Stimulated activated CD4-positive, alpha-beta T cell treated with anti-CD3 and anti-CD28 coated beads, Interleukin-12 subunit alpha, Interleukin-12 subunit beta, amount 100 ng/mL, for 4 hours (primary cell): ENCODE results near the gene CLCN5.

Experiments used
- DNase-seq: peaks from one replicate; pipeline ENCODE4 v3.0.0-alpha.2; 2020

Gene CLCN5

DNA sequence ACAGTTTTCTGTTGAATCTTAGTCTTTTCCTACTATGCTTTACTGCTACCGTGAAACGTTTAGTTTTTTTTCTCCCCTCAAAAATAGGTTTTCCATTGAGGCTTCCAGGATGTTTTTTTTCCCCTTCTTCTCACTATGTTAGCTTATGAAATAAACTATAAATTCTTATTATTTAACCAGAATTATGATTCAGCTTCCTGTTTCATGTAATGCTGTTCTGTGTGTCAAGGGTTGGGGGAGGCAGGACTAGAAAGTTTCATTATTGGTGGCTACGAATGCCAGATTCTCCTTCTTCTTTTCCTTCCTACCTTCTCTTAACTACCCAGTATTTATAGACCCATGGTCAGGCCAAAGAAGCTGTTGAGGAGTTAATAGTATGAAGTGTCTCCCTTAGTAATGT lies 11.8 kb downstream of the CLCN5 start:
- DNase-seq: no peak

DNA sequence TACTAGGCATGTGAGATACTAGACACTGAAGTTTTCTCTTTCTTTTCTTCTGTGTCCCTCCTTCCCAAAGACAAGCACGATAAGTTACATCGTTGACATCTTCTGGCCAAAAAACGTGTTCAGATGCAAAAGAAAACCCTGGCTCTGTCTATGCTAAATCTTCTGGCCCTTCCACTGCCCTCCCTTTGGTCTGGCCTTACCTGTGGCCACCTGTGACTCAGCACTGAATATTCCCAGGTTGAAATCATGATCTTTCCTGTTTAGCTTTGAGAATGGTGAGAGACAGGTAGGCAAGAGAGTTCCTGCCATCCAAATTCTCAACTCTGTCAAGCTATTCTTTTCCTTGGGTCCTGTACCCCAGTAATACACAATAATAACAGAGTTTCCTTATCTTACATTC lies 12.3 kb downstream of the CLCN5 start:
- DNase-seq: no peak

DNA sequence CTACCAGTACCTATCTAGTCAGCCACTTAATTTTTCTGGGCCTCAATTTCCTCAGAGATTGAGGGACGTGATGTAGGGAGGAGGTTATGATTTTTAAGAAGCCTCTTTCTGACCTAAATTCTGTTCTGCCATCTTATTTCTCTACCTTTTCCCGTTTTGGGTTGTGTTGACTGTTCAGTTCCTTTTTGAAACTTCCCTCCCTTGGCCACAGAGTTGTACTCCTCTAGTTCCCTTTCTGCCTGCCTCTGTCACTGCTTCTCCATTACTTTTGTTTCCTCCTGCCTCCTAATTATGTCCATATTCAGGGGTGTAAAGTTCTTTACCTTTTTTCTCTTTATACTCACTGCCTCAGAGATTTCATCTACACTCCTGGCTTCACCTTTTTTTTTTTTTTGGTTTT lies 25.4 kb downstream of the CLCN5 start:
- no peak for DNase-seq

DNA sequence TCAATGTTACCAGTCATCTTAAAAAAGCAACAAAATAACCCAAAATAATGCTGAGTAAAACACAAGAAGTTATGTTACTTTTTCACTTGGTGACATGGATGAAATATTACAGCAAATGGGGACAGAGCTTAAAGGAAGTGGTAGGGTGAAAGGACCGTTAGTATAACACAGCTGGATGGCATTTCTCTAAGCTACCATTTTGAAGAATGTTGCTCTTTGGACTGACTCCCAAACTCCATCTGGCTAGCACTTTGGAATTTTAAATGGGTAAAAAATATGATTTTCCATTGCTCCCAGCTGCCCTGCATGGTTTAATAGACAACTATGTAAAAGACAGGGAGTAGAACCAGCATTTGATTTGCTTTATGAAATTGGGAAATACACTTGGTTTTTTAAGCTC lies 27.6 kb downstream of the CLCN5 start:
- no peak for DNase-seq

DNA sequence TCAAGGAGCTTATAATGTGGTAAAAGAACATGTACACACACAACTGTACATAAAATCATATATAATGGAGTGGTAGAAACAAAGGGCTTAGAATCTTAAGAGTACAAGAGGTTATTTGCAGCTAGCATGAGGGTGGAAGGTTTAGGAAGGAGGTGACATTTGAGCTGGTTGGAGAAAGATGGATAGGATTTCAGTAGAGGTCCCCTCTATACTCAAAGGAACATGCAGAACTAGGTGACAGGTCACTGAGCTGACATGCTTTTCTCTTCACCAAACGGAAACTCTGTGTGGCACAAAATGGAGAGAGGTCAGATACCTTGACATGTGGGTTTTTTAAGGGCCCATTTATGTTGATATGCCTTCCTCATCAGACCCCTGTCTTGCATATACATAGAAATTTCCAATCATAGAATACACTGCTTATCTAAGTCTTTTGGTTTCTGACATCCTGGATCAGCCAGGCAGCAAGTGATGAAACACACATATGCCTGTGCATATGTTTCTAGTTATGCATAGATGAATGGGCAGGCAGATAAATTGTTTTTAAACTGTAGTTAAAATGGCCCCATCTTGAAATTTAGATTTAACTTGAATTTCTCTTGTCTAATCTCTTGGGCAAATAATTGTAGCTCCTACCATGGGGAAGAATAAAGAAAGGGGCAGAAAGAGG lies 29.3 kb downstream of the CLCN5 start:
- no peak for DNase-seq

DNA sequence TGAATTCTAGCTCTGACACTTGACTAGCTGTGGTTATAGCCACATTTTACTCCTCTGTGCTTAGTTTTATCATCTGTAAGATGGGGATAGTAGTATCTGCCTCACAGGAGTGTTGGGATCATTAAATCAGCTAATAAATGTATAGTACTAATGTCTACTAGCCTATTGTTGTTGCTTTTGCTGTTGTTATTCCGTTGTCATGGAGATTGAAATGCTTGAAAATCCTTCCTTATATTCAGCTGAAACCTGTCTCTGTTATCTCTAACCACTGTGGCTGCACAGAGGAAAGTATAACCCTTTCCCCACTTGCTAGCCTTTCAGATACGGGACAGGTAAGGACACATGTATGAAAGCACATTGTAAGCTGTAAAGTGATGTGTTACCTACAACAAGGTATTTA lies 33.9 kb downstream of the CLCN5 start:
- no peak for DNase-seq

DNA sequence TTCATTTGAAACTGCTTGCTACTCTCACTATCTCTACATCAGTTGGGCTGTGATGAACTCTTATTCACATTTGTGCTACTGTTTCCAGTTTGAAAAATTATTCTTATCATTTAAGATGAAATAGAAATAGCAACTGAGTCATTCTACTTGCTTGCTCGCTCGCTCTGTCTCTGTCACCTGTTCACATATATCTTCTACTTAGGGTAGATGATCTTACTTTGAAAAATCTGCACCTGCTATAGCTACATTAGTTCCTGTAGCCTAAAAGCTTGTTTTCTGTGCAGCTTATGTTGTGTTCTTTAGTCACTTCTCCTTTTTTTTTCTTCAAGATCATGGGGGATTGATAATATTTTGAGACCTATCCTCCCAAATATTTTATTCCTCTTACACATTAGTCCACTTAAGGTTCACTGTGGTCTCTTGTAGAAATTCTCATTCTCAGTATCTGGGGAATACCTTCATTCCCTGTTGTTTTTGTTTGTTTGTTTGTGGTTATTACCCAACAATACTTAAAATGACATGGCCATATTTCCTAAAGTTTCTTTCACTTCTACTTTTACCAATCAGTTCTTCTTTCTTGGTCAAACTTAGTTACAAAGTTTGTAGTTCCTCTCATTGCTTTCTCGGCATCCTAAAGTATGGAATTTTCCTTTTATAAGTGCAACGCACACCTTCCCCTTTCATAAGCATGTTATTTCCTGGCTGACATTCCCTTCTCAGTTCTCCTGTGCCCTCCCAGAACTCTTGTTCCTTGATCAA lies 36.5 kb downstream of the CLCN5 start:
- no peak for DNase-seq

DNA sequence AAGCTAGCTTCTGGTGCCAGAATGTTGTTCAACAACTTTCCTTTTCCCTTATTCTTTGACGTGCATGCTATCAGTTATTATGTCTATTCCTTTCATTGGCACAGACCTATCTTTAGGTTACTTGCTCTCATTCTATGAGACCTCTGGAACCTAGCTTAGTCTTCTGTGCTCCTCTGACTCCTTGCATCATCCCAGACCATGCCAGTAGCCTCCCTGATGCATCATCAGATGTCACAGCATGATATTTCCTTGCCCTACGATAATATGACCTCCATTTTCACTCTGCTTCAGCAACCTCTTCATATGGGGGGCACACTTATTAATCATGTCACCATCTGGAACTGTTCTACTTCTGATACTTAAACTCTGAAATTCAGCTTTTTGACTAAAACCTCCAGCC lies 37.2 kb downstream of the CLCN5 start:
- DNase-seq: no peak

DNA sequence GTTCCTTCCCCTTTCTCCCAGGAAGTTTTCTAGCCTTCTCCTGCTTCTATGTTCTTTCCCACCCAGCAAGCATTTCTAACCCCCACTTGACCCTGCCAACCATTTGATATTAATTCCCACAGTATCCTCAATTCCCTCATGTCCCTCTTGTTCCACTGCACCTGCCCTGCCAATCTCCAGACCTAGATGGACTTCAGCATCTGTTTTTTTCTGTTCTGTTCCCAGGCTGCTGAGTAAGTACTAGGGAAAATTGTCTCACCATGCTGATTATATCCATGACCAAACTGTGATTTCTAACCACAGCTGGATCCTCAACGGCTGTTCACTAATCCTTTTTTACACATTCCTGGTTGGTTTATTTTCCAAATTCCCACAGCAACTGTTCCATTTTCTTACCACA lies 37.7 kb downstream of the CLCN5 start:
- DNase-seq: no peak

DNA sequence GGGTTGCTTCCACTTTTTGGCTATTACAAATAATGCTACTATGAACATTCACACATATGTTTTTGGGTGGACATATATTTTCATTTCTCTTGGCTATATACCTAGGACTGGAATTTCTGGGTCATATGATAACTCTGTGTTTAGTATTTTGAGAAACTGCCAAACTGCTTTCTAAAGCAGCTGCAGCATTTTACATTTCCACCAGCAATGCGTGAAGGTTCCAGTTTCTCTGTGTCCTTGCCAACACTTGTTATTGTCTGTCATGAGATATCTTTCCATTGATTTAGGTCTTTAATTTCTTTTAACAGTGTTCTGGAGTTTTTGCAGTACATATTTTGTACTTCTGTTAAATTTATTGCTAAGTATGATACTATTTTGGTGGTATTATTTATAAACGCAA lies 48.3 kb downstream of the CLCN5 start:
- no peak for DNase-seq

DNA sequence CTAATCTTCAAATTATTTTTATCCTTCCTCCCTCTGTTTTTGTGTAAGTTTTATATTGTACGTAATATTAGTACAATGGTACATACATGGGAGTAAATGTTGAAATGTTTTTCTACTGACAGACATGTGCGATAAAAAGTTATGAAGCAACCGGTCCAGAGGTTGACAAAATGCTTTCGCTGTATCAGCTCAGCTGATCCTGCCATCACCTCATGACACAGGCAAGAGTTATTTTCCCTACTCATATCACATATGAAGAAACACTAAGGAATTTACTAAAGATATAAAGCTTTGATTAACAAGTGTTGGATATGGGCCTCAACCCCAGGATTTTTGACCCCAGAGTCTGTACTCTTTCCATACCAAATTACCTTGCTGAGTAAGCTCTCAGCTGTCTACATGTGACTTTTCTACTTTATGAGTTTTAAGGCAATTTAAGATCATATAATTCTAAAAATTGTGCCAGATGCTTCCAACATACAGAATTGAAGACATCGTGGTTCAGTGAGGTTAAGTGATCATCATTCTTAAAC lies 50.0 kb downstream of the CLCN5 start:
- no peak for DNase-seq

DNA sequence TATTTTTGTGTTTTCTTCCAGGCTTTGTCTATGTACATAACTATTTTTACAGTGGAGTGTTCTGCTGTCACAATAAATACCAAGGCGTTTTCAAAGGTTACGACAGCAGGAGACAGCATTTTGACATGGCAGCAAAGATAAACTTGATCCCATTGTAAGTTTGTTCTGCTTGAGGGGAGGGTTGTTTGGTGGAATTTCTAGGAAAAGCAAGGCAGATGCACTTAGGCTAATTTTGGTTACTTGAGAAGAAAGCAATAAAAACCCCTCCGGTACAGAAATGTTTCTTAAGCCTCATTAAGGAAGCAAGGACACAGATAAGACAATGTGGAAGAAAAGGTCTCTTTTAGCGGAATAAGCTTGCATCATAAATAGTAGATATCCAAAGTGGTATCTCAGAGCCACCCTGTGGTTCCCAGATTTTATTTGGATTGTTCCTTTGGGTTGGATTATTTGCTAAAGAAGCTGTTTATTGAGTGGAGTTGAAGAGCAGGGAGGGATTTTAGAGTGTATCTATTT lies 54.3 kb downstream of the CLCN5 start:
- no peak for DNase-seq

DNA sequence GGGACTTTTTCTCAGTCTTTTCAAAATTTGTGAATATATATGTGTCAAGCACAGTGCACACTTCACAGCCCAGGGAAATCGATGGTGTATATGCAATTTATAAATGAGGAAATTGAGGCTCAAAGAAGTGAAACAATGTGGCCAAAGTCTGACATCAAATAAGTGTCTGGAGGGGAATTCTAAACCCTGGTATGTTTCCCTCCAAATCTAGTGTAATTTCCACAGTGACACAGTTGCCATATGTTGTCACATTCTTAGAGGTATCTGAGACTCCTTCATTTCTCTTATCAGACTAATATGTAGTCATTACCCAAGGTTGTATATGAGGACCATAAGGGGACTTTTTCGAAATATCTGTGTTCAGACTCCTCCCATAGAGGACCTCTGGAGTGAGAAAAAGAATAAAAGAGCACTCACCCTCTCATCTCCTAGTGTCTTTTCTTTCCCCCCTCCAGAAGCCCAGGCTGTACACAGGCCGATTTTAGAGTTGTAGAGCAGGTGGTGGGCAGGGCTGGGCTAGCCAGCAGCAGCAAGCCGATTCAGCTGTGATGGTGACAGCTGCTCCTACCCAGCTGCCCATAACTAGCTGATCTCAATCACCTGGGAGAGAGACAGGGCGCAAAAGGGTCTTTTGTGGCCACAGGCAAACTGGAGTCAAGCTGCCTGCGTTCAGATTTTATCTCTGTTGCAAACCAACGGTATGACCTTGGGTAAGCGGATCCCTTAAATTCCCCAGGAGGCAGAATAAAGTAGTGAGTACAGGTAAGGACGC lies 55.1 kb downstream of the CLCN5 start:
- DNase-seq: no peak

DNA sequence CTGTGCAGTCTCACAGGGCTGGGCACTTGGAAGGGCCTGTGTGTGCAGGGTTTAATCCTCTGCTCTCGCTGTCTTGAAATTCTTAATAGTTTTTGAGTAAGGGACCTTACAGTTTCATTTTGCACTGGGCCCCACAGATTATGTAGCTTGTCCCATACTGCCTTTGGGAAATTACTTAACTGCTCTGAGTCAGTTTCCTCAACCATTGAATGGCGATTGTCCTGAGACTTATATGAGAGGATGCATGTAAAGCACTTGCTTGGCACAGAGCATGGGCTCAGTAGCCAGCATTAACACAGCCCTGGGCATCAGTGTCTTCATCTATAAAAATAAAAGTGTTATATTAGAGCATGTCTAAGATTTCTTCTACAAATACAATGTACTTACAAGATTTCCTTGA lies 55.8 kb downstream of the CLCN5 start:
- no peak for DNase-seq

DNA sequence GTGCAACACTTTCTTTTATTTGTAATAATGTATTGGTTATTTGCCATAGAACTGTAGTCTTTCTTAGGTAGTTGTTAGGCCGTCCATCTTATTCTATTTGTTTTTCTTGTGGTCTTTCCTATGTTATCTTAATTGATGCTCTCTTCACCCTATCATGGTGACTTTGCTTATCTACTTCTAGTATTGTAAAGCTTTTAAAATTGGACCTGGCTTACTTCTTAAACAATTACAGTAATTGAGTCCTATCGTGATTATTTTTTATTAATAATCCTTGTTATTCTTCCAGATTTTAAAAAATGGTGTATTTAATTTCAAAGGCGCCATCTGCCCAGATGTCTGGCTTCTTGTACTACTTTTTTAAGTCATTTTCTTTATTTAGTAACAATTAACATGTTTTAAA lies 63.7 kb downstream of the CLCN5 start:
- DNase-seq: no peak

DNA sequence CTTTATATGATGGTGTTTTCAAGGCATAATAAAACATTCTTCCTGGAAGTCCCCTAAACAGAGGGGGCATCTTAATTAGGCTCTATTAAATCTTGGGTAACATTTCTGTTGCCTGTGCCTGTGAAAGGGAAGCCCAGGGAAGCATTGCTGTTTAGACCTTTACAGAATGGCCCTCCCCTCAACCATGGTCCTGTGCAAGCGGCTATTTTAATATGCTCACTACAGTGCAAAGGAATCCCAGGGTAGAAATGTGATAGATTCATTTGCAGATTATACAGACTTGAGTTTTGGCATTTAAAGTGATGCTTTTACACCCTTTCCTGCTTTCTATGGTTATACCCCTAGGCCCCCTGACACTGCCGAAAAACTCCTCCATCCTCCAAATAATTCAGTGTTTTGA lies 65.3 kb downstream of the CLCN5 start:
- no peak for DNase-seq

DNA sequence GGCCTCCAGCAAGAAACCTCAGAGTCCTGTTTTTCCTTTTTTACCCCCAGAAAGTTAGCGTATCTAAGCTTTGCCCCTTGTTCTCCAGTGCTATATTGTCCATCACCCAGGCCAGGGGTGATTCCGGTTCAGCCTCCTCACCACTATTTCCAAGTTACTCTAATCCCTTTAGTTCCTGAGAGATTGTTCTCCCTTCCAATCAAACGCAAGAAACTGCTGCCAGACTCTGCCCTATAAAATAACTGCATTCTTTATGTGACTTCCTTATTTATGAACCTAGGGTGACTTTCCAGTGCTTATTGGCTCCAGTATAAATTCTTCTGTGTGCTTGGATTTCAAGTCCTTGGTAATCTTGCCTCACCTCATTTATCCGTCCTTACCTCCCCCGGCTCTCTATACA lies 65.7 kb downstream of the CLCN5 start:
- DNase-seq: no peak

DNA sequence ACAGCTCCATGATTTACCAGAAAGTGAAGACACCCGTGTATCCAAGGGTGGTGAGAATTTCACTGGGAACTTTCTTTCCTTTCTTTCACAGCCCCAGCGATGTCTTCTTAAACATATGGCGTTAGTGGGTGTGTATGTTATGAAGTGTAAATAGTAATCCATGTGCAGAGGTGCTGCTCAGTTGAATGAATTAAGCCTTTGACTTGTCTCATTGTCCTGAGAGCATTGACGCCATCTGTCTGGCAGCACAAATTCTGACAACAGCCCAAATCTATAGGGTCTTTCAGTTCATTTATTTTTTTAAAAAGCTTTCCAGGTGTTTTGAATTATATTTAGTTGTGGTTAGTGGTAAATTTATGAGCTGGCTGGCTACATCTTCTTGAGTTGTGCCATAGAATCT lies 69.4 kb downstream of the CLCN5 start:
- DNase-seq: no peak

DNA sequence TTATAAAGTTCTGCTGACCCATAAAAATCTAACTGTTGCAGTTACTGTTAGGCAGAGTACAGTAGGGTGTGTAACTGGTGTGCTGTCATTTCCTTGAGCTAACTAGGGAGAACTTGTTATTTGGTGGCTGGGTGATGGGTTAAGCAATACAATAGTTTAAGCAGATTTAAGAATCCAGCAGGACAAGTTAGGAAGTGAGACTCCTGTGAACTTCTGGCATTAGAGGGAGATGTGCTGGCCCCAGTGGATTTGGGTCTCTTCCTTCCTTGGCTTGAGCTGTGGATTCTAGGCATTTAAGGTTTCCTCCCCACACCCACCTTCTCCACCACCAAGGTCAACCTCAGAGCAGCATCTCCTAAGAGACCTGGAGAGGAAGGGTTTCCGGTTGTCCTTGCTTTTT lies 70.5 kb downstream of the CLCN5 start:
- no peak for DNase-seq

DNA sequence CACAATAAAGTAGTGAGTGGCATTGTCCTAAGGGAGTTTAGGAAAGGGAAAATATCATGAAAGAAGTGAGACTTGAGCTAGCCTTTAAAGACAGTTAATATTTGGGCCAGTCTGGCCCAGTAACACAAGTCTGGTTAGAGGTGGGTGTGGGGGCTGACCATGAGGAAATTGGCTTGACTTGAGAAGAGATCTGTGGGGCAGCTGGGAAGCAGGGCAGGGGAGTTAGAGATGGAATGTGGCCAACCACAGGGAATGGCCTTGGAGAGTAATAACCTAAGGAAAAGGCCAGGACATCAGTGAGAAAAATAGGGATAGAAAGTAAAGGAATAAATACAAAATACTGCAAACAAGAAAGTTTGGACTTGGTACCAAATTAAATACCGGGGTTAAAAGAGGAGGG lies 71.3 kb downstream of the CLCN5 start:
- DNase-seq: no peak

DNA sequence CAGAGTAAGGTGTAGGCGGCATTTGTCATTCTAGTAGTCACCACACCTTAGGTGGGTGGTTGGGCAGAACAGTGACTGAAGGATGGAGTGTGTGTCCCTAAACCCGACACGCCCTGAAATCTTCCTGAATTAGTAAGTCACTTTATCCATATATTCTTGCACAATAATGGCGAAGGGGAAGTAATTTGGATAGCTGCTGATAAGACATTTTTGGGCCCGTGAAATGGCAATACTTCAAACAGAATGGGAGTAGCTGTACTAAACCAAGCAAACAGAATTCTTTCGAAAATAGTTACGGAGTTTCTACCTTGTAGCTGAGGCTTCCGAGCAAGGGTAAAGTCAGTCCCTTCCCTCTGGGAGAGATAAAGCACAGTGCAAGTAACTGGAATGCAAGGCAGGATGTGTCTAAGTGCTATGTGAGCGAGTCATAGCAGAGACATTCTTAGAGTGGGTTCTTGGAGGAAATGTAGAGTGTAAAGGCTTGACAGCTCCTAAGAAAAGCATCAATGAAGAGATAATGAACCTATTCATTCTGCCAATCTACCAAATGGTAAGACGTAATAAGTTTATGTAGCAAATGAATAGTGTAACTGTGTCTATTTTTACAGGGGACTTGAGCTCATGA lies 72.8 kb downstream of the CLCN5 start:
- DNase-seq: no peak

DNA sequence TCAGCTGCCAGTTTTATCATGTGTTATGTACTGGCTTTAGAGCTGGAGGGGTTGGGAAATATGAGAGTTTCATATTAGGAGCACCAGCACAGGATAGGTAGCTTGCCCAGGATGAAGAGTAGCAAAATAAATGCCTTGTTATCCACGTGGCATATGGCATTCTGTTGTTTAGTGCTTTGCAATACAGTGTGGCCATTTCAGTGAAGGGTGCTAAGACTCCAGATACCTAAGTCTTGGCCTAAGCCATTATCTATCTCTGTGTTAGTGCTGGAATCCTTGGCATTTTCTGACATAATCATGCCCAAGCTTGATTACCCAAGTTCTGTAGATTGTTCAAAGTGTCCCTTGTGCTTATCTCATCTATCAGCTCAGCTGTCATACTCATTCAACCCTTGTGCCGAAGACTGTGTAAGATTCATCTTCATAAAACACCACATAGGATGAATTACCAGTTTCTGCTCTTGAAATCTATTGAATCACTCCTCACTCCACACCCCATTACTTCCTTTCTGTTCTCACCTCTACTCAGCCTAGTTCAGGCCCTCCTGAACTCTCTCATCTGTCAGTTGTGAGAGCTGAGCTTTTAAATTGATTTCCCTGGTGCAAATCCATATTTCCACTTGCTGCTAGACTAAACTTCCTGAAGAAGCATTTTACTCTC lies 73.5 kb downstream of the CLCN5 start:
- no peak for DNase-seq

DNA sequence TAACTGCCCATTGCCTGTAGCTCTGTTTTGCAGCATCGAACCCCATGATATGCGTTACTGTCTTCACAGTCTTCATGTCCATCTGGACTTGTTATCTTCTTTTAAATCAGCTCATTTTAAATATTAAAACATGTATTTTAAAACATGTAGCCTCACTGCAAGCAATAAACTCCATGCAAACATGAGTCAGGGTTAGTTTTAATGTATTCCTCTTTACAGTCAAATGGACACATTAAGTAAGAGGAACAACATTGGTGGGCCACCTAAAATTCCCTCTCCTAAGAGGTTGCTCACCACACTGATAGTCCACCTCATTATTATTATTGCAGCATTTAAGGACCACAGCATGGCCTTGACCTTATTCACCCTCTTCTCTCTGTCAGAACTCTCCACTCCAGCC lies 74.1 kb downstream of the CLCN5 start:
- no peak for DNase-seq
